ENCODE measurements around the gene TGFB1I1.

- TF ChIP-seq ARNTL (CRISPR knock-in tag; IDR thresholded peaks at IDR 0.05; ENCODE audit: borderline replicate concordance, low read depth), result no peak
- no peak for TF ChIP-seq ZC3H10 (CRISPR knock-in tag; IDR thresholded peaks at IDR 0.05)
Measured at GRCh38 chr16:31435341-31436220, 36.4 kb upstream of the TGFB1I1 start.
